Thymus (tissue), 11 donors: ENCODE data around the gene ADAMTS12. TPM values are rescaled to one million over a fixed set of nuclear protein-coding genes. Genes with fewer than 3 reads are reported as not detected.

Source experiments
- DNase-seq, 9 donors: peaks; one replicate each; pipeline ENCODE4 v3.0.0-alpha.2; 2013; ENCODE audit warnings: low spot score in 9 of 9, low read depth in 6 of 9, missing footprints in 1 of 9
- H3K27ac ChIP-seq, 2 donors: one replicate each; pipeline ENCODE4 v1.5.1; 2013; ENCODE audit warnings: control low read depth in 1 of 2, low read depth in 1 of 2, low read length in 1 of 2, mild to moderate bottlenecking in 1 of 2, moderate library complexity in 1 of 2
- H3K27me3 ChIP-seq, 2 donors: one replicate each; pipeline ENCODE4 v1.5.1; 2013; ENCODE audit warnings: low read length in 1 of 2; ENCODE audit not compliant: control insufficient read depth in 2 of 2, insufficient read depth in 1 of 2
- H3K36me3 ChIP-seq, 2 donors: one replicate each; pipeline ENCODE4 v1.5.1; 2013; ENCODE audit warnings: low read length in 1 of 2, mild to moderate bottlenecking in 1 of 2, moderate library complexity in 1 of 2; ENCODE audit not compliant: control insufficient read depth in 2 of 2, insufficient read depth in 2 of 2
- H3K4me1 ChIP-seq, 2 donors: one replicate each; pipeline ENCODE4 v1.5.1; 2013; ENCODE audit warnings: low read length in 2 of 2; ENCODE audit not compliant: control insufficient read depth in 2 of 2, insufficient read depth in 2 of 2
- H3K4me3 ChIP-seq, 2 donors: one replicate each; pipeline ENCODE4 v1.5.1; 2013; ENCODE audit warnings: low read length in 2 of 2, control low read depth in 1 of 2, mild to moderate bottlenecking in 1 of 2
- H3K9me3 ChIP-seq, 2 donors: one replicate each; pipeline ENCODE4 v1.5.1; 2013; ENCODE audit warnings: low read length in 1 of 2, mild to moderate bottlenecking in 1 of 2; ENCODE audit not compliant: control insufficient read depth in 2 of 2, insufficient read depth in 1 of 2
- WGBS: extraction: QIAGEN DNeasy Blood & Tissue Kit; methylation state at CpG from one replicate; pipeline ENCODE4 v1.1.7; 2013; 5-methylcytosine and 5-hydroxymethylcytosine counted together
- polyA plus RNA-seq: library from polyadenylated mRNA; stranded (reverse); fragments of 200-250 nt; gene quantifications from one replicate; pipeline ENCODE4 v1.2.3, GENCODE V29; 2013
- total RNA-seq: library from RNA; stranded (reverse); fragments of 120-200 nt; gene quantifications from one replicate; pipeline ENCODE4 v1.2.4, GENCODE V29; 2013
- donor health status: healthy.

Gene ADAMTS12
- total and polyA plus RNA-seq, 2 donors: 0.18 to 1.6 TPM

GRCh38 chr5:33788922-33789566 is 102.7 kb downstream of the ADAMTS12 start:
- no peaks in the 10 kb centered on the region for H3K27me3 ChIP-seq
- H3K4me1 ChIP-seq: no peaks in the 10 kb centered on the region
- no peak overlapping the region for H3K27ac ChIP-seq
- no peaks in the 10 kb centered on the region for H3K36me3 ChIP-seq
- DNase-seq: no peak
- H3K4me3 ChIP-seq: no peak overlapping the region
- WGBS: 94% methylated on average over 4 of the region's 4 CpGs
- H3K9me3 ChIP-seq: no peaks in the 10 kb centered on the region

- no peaks in the 10 kb centered on the region for H3K4me1 ChIP-seq
- DNase-seq: no peak
- H3K36me3 ChIP-seq: no peaks in the 10 kb centered on the region
- WGBS: 99% methylated on average over 1 of the region's 1 CpG
- H3K4me3 ChIP-seq: no peak overlapping the region
- H3K27ac ChIP-seq: no peak overlapping the region
- no peaks in the 10 kb centered on the region for H3K27me3 ChIP-seq
- H3K9me3 ChIP-seq: no peaks in the 10 kb centered on the region
Observed at GRCh38 chr5:33785571-33785970, 106.2 kb downstream of the ADAMTS12 start.

GRCh38 chr5:33781286-33781685 is 110.5 kb downstream of the ADAMTS12 start:
- Histone ChIP-seq H3K4me1 (no peaks in the 10 kb centered on the region), H3K27me3 (no peaks in the 10 kb centered on the region), H3K4me3 (no peak overlapping the region), H3K27ac (no peak overlapping the region), H3K36me3 (no peaks in the 10 kb centered on the region), H3K9me3 (no peaks in the 10 kb centered on the region)
- DNase-seq: no peak

GRCh38 chr5:33776151-33776660 is 115.6 kb downstream of the ADAMTS12 start:
- no peaks in the 10 kb centered on the region for H3K4me1 ChIP-seq
- no peak for DNase-seq
- 96% methylated on average over 2 of the region's 2 CpGs for WGBS
- H3K4me3 ChIP-seq: no peak overlapping the region
- H3K36me3 ChIP-seq: no peaks in the 10 kb centered on the region
- no peaks in the 10 kb centered on the region for H3K9me3 ChIP-seq
- no peak overlapping the region for H3K27ac ChIP-seq
- no peaks in the 10 kb centered on the region for H3K27me3 ChIP-seq

GRCh38 chr5:33774341-33774740 is 117.4 kb downstream of the ADAMTS12 start:
- no peak overlapping the region for H3K27ac ChIP-seq
- H3K27me3 ChIP-seq: no peaks in the 10 kb centered on the region
- 95% methylated on average over 1 of the region's 1 CpG for WGBS
- H3K4me1 ChIP-seq: no peaks in the 10 kb centered on the region
- H3K36me3 ChIP-seq: no peaks in the 10 kb centered on the region
- no peak overlapping the region for H3K4me3 ChIP-seq
- no peak for DNase-seq
- H3K9me3 ChIP-seq: no peaks in the 10 kb centered on the region

- DNase-seq: no peak
- 87% methylated on average over 2 of the region's 2 CpGs for WGBS
- Histone ChIP-seq H3K4me1 (no peaks in the 10 kb centered on the region), H3K9me3 (no peaks in the 10 kb centered on the region), H3K27ac (no peak overlapping the region), H3K27me3 (no peaks in the 10 kb centered on the region), H3K36me3 (no peaks in the 10 kb centered on the region), H3K4me3 (no peak overlapping the region)
Observed at GRCh38 chr5:33772380-33772897, 119.4 kb downstream of the ADAMTS12 start.

- no peaks in the 10 kb centered on the region for H3K27me3 ChIP-seq
- H3K9me3 ChIP-seq: no peaks in the 10 kb centered on the region
- 100% methylated on average over 1 of the region's 1 CpG for WGBS
- no peaks in the 10 kb centered on the region for H3K36me3 ChIP-seq
- no peak for DNase-seq
- H3K27ac ChIP-seq: no peak overlapping the region
- no peak overlapping the region for H3K4me3 ChIP-seq
- H3K4me1 ChIP-seq: no peaks in the 10 kb centered on the region
Observed at GRCh38 chr5:33769968-33770367, 121.8 kb downstream of the ADAMTS12 start.

- Histone ChIP-seq H3K4me1 (no peaks in the 10 kb centered on the region), H3K27ac (no peak overlapping the region), H3K27me3 (no peaks in the 10 kb centered on the region), H3K36me3 (no peaks in the 10 kb centered on the region), H3K4me3 (no peak overlapping the region), H3K9me3 (no peaks in the 10 kb centered on the region)
- DNase-seq: no peak
- 95% methylated on average over 2 of the region's 2 CpGs for WGBS
Observed at GRCh38 chr5:33769196-33769595, 122.6 kb downstream of the ADAMTS12 start.

GRCh38 chr5:33766023-33766422 is 125.8 kb downstream of the ADAMTS12 start:
- Histone ChIP-seq H3K27ac (no peak overlapping the region), H3K27me3 (no peaks in the 10 kb centered on the region), H3K36me3 (no peaks in the 10 kb centered on the region), H3K4me1 (no peaks in the 10 kb centered on the region), H3K9me3 (no peaks in the 10 kb centered on the region), H3K4me3 (no peak overlapping the region)
- no peak for DNase-seq
- whole genome bisulfite sequencing: 85% methylated on average over 2 of the region's 2 CpGs
